NCI-H524 (cell line): ENCODE data around the gene FRMD8.

ENCODE experiments used
- DNase-seq, 2 experiments: peaks; one replicate each; lab custom pipeline; 2025; lab: John Stamatoyannopoulos, UW

Gene FRMD8

DNA sequence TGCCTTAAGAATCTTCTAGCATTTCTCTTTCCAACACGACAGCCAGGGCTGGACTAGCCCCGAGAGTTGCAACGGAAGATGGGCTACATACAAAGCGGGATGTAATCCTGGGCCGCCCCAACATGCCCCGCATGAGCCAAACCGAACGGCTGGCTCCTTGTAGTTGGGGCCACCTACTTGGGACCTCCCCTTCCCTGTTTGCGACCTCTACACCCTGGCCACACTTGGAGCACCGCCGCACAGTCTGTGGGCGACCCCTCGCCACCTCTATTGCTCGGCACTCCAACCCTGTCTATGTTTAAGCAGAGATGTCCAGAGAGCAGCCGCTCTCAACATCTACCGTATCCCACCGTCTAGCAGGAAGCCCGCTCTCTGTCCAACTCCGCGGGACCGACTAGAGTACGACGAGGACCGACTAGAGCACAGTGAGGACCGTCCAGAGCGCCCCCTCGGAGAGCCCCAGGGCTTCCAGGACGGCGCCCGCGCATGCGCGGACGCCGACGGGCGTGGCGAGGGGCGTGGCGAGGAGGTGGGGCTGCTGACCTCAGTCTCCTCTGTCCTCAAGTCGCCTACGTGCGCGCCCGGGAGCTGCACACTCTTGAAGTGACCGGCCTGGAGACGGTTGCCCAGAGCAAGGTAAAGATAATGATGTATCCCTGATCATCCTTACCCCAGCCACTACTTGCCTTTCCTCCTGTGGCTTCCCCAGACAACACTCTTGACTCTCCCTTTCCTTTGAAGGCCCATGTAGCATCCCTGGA is 68.4 kb downstream of the FRMD8 start:
- DNase-seq: peak; percentile 36 to 87

DNA sequence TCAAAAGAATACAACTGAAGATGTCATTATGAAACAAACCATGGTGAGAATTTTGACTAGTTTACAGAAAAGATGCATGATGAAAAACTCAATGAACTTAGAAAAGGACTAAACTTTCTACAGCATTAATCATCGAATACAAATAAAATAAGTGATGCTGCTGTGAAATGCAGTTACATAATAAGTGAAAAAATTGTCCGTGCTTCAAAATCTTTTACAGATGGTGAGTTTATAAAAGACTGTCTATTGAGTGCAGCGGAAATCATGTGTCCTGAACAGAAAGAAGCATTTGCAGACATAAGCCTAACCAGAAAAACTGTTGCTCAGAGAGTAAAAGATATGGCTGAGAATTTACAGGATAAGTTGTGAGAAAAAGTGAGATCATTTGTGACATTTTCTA is 70.0 kb downstream of the FRMD8 start:
- no peak for DNase-seq

DNA sequence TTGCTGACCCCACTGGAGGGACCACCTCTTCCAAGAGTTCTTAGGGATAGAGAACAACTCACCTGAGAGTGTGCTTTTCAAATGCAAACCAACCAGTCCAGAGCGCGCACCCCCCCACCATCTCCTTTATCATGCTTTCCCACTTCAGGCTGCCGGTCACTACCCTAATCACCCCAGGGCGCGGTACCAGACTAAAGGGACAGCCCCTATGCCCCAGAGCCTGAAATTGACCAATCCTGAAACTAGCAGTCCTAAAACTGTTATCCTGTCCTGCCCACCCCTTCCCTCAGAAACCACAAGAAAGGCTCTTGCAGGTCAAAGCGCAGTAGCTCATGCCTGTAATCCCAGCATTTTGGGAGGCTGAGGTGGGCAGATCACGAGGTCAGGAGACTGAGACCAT is 73.1 kb downstream of the FRMD8 start:
- DNase-seq: no peak
